Measurements from ENCODE around the gene CTRL. TPM values are rescaled to one million over a fixed set of nuclear protein-coding genes. Genes with fewer than 3 reads are reported as not detected.
A peak's percentile ranks its signal among the peaks of the same experiment; 100 is the strongest.

The CTRL gene
- total RNA-seq, 3 donors from 2014 or later (not counting 1 experiment from before 2014, with no cell fraction given), result 14.3 to 17.2 (median 15.0) TPM

GRCh38 chr16:67928561-67929364 lies 2.9 kb downstream of the CTRL start:
- no peaks in the 10 kb centered on the region for H3K27me3 ChIP-seq (ENCODE audit: control insufficient read depth, insufficient read depth, low read length)
- Mint-ChIP-seq H3K27ac (peak overlapping the region in 1 of 2 donors; percentile 47), H3K4me1 (peaks cover 3 to 12% of the 10 kb centered on the region in 2 donors), H3K4me3 (no peak overlapping the region), H3K27me3 (ENCODE audit: low read depth in 2 of 2) (no peaks in the 10 kb centered on the region), H3K36me3 (no peaks in the 10 kb centered on the region), H3K9me3 (no peaks in the 10 kb centered on the region)
- ATAC-seq (peak; percentile 78 to 94 (median 85)), DNase-seq (peak; percentile 54 to 85)
- no peak overlapping the region for H3K4me3 ChIP-seq (ENCODE audit: low read length)
- TF ChIP-seq, protein P1, sequence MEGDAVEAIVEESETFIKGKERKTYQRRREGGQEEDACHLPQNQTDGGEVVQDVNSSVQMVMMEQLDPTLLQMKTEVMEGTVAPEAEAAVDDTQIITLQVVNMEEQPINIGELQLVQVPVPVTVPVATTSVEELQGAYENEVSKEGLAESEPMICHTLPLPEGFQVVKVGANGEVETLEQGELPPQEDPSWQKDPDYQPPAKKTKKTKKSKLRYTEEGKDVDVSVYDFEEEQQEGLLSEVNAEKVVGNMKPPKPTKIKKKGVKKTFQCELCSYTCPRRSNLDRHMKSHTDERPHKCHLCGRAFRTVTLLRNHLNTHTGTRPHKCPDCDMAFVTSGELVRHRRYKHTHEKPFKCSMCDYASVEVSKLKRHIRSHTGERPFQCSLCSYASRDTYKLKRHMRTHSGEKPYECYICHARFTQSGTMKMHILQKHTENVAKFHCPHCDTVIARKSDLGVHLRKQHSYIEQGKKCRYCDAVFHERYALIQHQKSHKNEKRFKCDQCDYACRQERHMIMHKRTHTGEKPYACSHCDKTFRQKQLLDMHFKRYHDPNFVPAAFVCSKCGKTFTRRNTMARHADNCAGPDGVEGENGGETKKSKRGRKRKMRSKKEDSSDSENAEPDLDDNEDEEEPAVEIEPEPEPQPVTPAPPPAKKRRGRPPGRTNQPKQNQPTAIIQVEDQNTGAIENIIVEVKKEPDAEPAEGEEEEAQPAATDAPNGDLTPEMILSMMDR (IDR thresholded peaks at IDR 0.05), result peak; percentile 75
- H3K36me3 ChIP-seq (ENCODE audit: control insufficient read depth, insufficient read depth, low read length), result peaks cover 57% of the 10 kb centered on the region
- 57% methylated on average over 16 of the region's 16 CpGs for WGBS (ENCODE audit: insufficient coverage)
- intact Hi-C loops (cut with micrococcal nuclease), result loop anchor here (2.0 to 5.0 kb wide), 3 partner anchors 41 to 256 kb away; no protein-coding TSS in a partner anchor
- H3K9me3 ChIP-seq (ENCODE audit: control insufficient read depth, insufficient read depth, low read length), result no peaks in the 10 kb centered on the region
- H3K27ac ChIP-seq (ENCODE audit: low read length), result no peak overlapping the region
- H3K4me1 ChIP-seq (ENCODE audit: control insufficient read depth, insufficient read depth, low read length), result peaks cover 7% of the 10 kb centered on the region

GRCh38 chr16:67928147-67928546 lies 3.5 kb downstream of the CTRL start:
- WGBS (ENCODE audit: insufficient coverage), result 88% methylated on average over 7 of the region's 7 CpGs
- no peak overlapping the region for H3K4me3 ChIP-seq (ENCODE audit: low read length)
- no peaks in the 10 kb centered on the region for H3K9me3 ChIP-seq (ENCODE audit: control insufficient read depth, insufficient read depth, low read length)
- no peaks in the 10 kb centered on the region for H3K9me3 Mint-ChIP-seq
- intact Hi-C loops (cut with micrococcal nuclease), result loop anchor here (2.0 to 5.0 kb wide), 3 partner anchors 41 to 255 kb away; no protein-coding TSS in a partner anchor
- H3K4me1 Mint-ChIP-seq, result peaks cover 0 to 10% of the 10 kb centered on the region in 2 donors
- H3K27ac Mint-ChIP-seq, result peak overlapping the region in 1 of 2 donors; percentile 47
- no peaks in the 10 kb centered on the region for H3K27me3 Mint-ChIP-seq (ENCODE audit: low read depth in 2 of 2)
- ATAC-seq (peak in 1 of 3 donors; percentile 7), DNase-seq (no peak)
- H3K36me3 Mint-ChIP-seq, result no peaks in the 10 kb centered on the region
- H3K36me3 ChIP-seq (ENCODE audit: control insufficient read depth, insufficient read depth, low read length), result peaks cover 58% of the 10 kb centered on the region
- peaks cover 7% of the 10 kb centered on the region for H3K4me1 ChIP-seq (ENCODE audit: control insufficient read depth, insufficient read depth, low read length)
- H3K27me3 ChIP-seq (ENCODE audit: control insufficient read depth, insufficient read depth, low read length), result no peaks in the 10 kb centered on the region
- H3K4me3 Mint-ChIP-seq, result no peak overlapping the region
- no peak overlapping the region for H3K27ac ChIP-seq (ENCODE audit: low read length)
- TF ChIP-seq, protein P1 (IDR thresholded peaks at IDR 0.05), result no peak

DNA sequence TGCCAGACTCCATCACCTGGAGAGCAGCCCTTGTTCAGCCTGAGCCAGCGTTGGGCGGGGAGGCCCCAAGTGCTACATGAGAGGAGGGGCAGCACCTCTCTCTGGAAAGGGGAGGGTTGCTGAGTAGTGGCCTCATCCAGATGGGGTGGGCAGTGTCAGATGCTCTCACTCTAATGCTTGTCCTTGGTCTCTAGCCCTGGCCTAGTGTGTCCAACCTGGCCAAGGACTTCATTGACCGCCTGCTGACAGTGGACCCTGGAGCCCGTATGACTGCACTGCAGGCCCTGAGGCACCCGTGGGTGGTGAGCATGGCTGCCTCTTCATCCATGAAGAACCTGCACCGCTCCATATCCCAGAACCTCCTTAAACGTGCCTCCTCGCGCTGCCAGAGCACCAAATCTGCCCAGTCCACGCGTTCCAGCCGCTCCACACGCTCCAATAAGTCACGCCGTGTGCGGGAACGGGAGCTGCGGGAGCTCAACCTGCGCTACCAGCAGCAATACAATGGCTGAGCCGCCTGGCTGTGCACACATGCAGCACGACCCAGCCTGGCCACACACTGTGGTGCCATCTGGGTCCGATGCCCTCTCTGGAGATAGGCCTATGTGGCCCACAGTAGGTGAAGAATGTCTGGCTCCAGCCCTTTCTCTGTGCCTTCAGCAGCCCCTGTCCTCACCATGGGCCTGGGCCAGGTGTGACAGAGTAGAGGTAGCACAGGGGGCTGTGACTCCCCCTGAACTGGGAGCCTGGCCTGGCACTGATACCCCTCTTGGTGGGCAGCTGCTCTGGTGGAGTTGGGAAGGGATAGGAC lies 4.3 kb downstream of the CTRL start:
- no peak overlapping the region for H3K4me3 Mint-ChIP-seq
- H3K4me1 Mint-ChIP-seq, result peaks cover 0 to 10% of the 10 kb centered on the region in 2 donors
- H3K36me3 Mint-ChIP-seq, result no peaks in the 10 kb centered on the region
- no peaks in the 10 kb centered on the region for H3K9me3 ChIP-seq (ENCODE audit: control insufficient read depth, insufficient read depth, low read length)
- no peaks in the 10 kb centered on the region for H3K27me3 ChIP-seq (ENCODE audit: control insufficient read depth, insufficient read depth, low read length)
- peaks cover 7% of the 10 kb centered on the region for H3K4me1 ChIP-seq (ENCODE audit: control insufficient read depth, insufficient read depth, low read length)
- H3K4me3 ChIP-seq (ENCODE audit: low read length), result no peak overlapping the region
- TF ChIP-seq, protein P1 (IDR thresholded peaks at IDR 0.05), result no peak
- no peaks in the 10 kb centered on the region for H3K27me3 Mint-ChIP-seq (ENCODE audit: low read depth in 2 of 2)
- no peak overlapping the region for H3K27ac ChIP-seq (ENCODE audit: low read length)
- intact Hi-C loops (cut with micrococcal nuclease), result loop anchor here (5.0 kb wide), 1 partner anchor 40 kb away; no protein-coding TSS in a partner anchor
- WGBS (ENCODE audit: insufficient coverage), result 94% methylated on average over 22 of the region's 22 CpGs
- H3K27ac Mint-ChIP-seq, result no peak overlapping the region
- ATAC-seq (no peak), DNase-seq (no peak)
- H3K36me3 ChIP-seq (ENCODE audit: control insufficient read depth, insufficient read depth, low read length), result peaks cover 56% of the 10 kb centered on the region
- H3K9me3 Mint-ChIP-seq, result no peaks in the 10 kb centered on the region

Data from natural killer cell (primary cell).